Type B pancreatic cell (in vitro differentiated cells): ENCODE measurements around the gene GHRL. TPM values are rescaled to one million over a fixed set of nuclear protein-coding genes. Genes with fewer than 3 reads are reported as not detected.

ENCODE experiments used
- DNase-seq: peaks from one replicate; pipeline ENCODE4 v3.0.0; 2021; ENCODE audit warnings: mixed read lengths; ENCODE audit not compliant: unreplicated experiment; ENCODE audit errors: extremely low spot score
- H3K27ac Mint-ChIP-seq: 2 replicates; pipeline ENCODE4 v1.8.0; 2021; ENCODE audit warnings: mild to moderate bottlenecking, mixed read lengths
- H3K27me3 Mint-ChIP-seq: 2 replicates; pipeline ENCODE4 v1.8.0; 2021; ENCODE audit warnings: mixed read lengths
- H3K36me3 Mint-ChIP-seq: 2 replicates; pipeline ENCODE4 v1.8.0; 2021; ENCODE audit warnings: mixed read lengths
- H3K4me1 Mint-ChIP-seq: one replicate; pipeline ENCODE4 v1.8.0; 2021; ENCODE audit warnings: mixed read lengths; ENCODE audit not compliant: unreplicated experiment
- H3K4me3 Mint-ChIP-seq: 2 replicates; pipeline ENCODE4 v1.8.0; 2021; ENCODE audit warnings: mild to moderate bottlenecking, mixed read lengths
- H3K9me3 Mint-ChIP-seq: 2 replicates; pipeline ENCODE4 v1.8.0; 2021; ENCODE audit warnings: mixed read lengths
- CTCF ChIP-seq: fragments of 200-600 bp; sonication (generic); conservative IDR thresholded peaks from 2 replicates; pipeline ENCODE4 v1.5.0; 2021; ENCODE audit warnings: antibody characterized with exemption, mild to moderate bottlenecking
- total RNA-seq: library from RNA; stranded (reverse); gene quantifications from 2 replicates; pipeline ENCODE4 v1.2.1, GENCODE V29; 2021; ENCODE audit warnings: low replicate concordance

The GHRL gene
- total RNA-seq, 1 donor from 2014 or later, result 29.6 TPM

- no peak for DNase-seq
- Mint-ChIP-seq H3K27me3 (no peaks in the 10 kb centered on the region), H3K36me3 (peaks cover 31% of the 10 kb centered on the region), H3K4me3 (no peak overlapping the region), H3K4me1 (peaks cover 5% of the 10 kb centered on the region), H3K27ac (no peak overlapping the region), H3K9me3 (no peaks in the 10 kb centered on the region)
- no peak for TF ChIP-seq CTCF
Measured at GRCh38 chr3:10312391-10312790, 19.6 kb upstream of the GHRL start.

GRCh38 chr3:10311710-10312109 is 19.0 kb upstream of the GHRL start:
- TF ChIP-seq CTCF, result no peak
- H3K36me3 Mint-ChIP-seq, result peaks cover 30% of the 10 kb centered on the region
- no peaks in the 10 kb centered on the region for H3K9me3 Mint-ChIP-seq
- H3K4me3 Mint-ChIP-seq, result no peak overlapping the region
- peaks cover 5% of the 10 kb centered on the region for H3K4me1 Mint-ChIP-seq
- no peak for DNase-seq
- no peaks in the 10 kb centered on the region for H3K27me3 Mint-ChIP-seq
- H3K27ac Mint-ChIP-seq, result peak overlapping the region; percentile 8

GRCh38 chr3:10310578-10310977 is 17.8 kb upstream of the GHRL start:
- H3K36me3 Mint-ChIP-seq, result peaks cover 39% of the 10 kb centered on the region
- no peak overlapping the region for H3K4me3 Mint-ChIP-seq
- no peak overlapping the region for H3K27ac Mint-ChIP-seq
- H3K9me3 Mint-ChIP-seq, result no peaks in the 10 kb centered on the region
- DNase-seq, result no peak
- TF ChIP-seq CTCF, result no peak
- peaks cover 5% of the 10 kb centered on the region for H3K4me1 Mint-ChIP-seq
- H3K27me3 Mint-ChIP-seq, result no peaks in the 10 kb centered on the region

GRCh38 chr3:10309736-10310135 is 17.0 kb upstream of the GHRL start:
- Mint-ChIP-seq H3K36me3 (peaks cover 43% of the 10 kb centered on the region), H3K27me3 (no peaks in the 10 kb centered on the region), H3K4me3 (no peak overlapping the region), H3K4me1 (peaks cover 5% of the 10 kb centered on the region), H3K27ac (peak overlapping the region; percentile 20), H3K9me3 (no peaks in the 10 kb centered on the region)
- DNase-seq, result no peak
- no peak for TF ChIP-seq CTCF

- H3K4me1 Mint-ChIP-seq, result peaks cover 5% of the 10 kb centered on the region
- no peak for DNase-seq
- H3K27me3 Mint-ChIP-seq, result no peaks in the 10 kb centered on the region
- H3K27ac Mint-ChIP-seq, result no peak overlapping the region
- no peaks in the 10 kb centered on the region for H3K9me3 Mint-ChIP-seq
- TF ChIP-seq CTCF, result no peak
- peaks cover 40% of the 10 kb centered on the region for H3K36me3 Mint-ChIP-seq
- H3K4me3 Mint-ChIP-seq, result no peak overlapping the region
Measured at GRCh38 chr3:10308678-10309077, 15.9 kb upstream of the GHRL start.

GRCh38 chr3:10306156-10306555 is 13.4 kb upstream of the GHRL start:
- H3K27me3 Mint-ChIP-seq, result no peaks in the 10 kb centered on the region
- DNase-seq, result no peak
- H3K4me1 Mint-ChIP-seq, result peaks cover 5% of the 10 kb centered on the region
- H3K9me3 Mint-ChIP-seq, result no peaks in the 10 kb centered on the region
- no peak overlapping the region for H3K27ac Mint-ChIP-seq
- H3K4me3 Mint-ChIP-seq, result no peak overlapping the region
- peaks cover 45% of the 10 kb centered on the region for H3K36me3 Mint-ChIP-seq
- no peak for TF ChIP-seq CTCF
